ENCODE results near the gene KCNG2.

The KCNG2 gene

DNA sequence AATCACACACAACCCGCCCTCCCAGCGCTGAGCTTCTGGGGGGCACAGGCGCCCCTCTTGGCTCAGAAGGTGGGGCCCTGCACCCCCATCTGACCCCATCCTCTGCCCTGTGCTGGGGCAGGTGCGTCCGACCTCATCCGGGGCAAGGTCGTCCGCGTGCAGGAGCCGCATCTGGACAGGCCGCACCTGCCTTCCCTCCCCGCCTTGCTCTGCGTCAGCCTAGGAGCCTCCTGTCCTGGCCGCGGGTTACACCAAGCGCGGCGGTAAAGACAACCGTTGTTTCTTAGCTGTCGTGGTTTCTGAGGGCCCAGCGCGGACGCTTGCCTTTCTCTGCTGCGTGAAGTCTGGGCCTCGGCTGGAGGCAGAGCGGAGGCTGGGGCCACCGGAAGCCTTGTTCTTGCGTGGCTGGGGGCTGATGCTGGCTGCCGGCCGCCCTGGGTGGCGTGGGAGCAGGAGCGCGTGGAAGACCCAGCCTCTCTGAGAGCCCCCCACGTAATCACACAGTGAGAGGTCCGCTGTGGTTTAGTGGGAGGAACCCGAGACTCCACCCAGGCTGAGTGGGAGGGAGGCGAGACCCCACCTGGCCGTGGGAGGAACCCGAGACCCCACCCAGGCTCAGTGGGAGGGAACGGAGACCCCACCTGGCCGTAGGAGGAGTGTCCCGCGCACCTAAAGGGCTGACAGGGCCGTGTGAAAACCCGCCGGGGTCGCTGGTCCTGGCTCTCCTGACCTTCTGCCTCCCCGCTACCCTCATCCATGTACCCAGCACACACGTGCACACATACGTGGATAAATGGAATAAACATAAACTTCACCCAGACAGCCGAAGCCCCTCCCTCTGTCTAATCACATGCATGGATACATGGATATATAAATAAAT is 51.8 kb downstream of the KCNG2 start:
- no peak overlapping the region for H3K27ac ChIP-seq
- no peak for TF ChIP-seq CTCF (conservative IDR thresholded peaks at IDR 0.05)
- TF ChIP-seq ZFX (IDR thresholded peaks at IDR 0.05): no peak

- H3K27ac ChIP-seq: no peak overlapping the region
- TF ChIP-seq CTCF (conservative IDR thresholded peaks at IDR 0.05) (no peak), ZFX (IDR thresholded peaks at IDR 0.05) (no peak)
Observed at GRCh38 chr18:79850731-79851130, 53.0 kb downstream of the KCNG2 start.

DNA sequence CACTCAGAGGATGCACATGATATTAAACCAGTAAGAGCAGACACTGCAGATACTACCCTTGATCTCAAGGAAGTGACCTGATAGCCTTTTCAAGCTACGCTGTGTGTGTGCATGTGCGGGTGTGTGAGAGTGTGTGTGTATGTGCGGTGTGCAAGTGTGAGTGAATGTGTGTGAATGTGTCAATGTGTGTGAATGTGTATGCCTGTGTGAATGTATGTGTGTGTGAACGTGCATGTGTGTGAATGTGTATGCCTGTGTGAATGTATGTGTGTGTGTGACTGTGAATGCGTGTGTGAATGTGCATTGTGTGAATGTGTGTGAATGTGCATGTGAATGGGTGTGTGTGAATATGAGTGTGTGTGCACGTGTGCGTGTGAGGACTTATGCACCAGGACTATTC is 53.8 kb downstream of the KCNG2 start:
- TF ChIP-seq CTCF (conservative IDR thresholded peaks at IDR 0.05): no peak
- TF ChIP-seq ZFX (IDR thresholded peaks at IDR 0.05): no peak
- H3K27ac ChIP-seq: no peak overlapping the region

DNA sequence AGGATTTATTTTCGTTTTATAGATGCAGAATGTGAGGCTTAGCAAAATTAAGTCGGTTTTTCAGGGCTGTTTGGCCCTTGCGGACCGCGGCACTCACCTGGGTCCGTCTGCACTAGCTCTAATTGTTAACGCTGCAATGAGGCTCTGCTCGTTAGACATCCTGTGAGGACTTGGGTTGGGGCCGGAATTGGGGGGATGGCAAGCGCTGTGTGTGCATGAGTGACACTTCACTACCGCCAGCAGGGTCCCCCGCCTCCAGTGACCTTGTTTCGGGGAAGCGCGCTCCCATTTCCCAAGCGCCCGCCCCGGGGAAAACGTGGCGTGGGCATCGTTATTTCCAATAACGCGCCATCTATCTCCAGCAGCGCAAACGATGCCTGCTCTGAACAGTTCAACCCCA is 54.2 kb downstream of the KCNG2 start:
- no peak overlapping the region for H3K27ac ChIP-seq
- TF ChIP-seq ZFX (IDR thresholded peaks at IDR 0.05): no peak
- no peak for TF ChIP-seq CTCF (conservative IDR thresholded peaks at IDR 0.05)

DNA sequence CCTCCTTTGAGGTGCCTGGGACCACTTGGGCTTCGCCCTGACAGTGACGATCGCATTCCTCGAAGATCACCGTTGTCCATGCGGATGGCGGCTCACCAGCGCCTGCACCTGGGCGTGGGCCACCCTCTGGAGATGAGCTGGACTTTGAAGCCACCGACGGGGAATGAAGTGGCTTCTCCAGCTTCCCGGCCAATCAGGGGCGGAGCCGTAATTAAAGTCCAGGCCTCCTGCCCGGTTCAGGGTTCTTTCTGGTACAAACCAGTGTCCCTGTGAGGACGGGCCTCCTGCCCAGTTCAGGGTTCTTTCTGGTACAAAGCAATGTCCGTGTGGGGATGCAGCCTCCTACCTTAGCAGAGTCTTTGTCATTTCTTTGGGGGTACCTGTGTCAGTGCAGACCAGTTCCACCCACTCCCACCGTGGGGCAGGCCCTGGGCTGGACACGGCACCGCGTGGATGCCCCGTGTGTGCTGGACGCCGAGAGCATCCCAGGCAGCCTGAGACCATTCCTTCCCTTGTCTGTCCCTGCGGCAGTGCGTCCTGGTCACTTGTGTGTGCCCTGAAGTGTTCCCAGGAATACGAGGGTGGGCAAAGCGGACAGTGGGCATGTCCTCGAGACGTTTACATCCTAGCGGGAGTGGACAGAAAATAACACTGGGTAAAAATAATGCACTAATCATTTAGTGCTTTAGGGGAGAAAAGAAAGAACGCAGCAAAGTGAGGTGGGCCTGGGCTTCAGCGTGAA is 55.0 kb downstream of the KCNG2 start:
- no peak overlapping the region for H3K27ac ChIP-seq
- TF ChIP-seq ZFX (IDR thresholded peaks at IDR 0.05): no peak
- TF ChIP-seq CTCF (conservative IDR thresholded peaks at IDR 0.05): no peak

DNA sequence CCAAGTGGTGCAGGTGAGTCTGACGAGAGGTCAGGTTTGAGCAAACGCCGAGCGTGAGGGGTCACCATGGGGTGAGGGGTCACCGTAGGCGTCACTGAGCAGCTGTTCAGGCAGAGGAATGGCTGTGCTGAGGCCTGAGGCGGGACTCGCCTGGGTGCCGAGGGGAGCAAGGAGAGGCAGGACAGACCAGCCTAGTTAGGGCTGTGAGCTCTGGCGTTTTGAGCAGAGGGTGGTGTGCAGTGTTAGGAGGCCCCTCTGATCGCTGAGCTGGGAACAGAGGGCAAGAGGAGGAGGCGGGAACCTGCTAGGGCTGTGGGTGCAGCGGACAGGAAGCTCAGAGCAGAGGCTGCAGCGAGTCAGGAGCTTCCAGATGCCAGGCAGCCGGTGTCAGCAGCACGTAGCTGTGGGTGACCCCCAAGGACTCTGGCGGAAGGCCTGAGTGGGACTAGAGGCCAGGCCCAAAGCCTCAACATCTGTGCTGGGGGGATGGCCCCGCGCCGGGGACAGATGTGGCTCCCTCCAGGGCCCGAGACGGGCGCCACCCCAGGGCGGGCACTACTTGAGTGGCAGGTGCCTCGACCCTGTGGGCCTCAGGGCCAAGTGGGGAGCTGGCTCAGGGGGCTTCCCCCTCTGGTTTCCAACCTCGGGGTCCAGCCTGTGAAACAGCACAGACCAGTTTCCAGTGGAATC is 55.7 kb downstream of the KCNG2 start:
- no peak overlapping the region for H3K27ac ChIP-seq
- no peak for TF ChIP-seq ZFX (IDR thresholded peaks at IDR 0.05)
- no peak for TF ChIP-seq CTCF (conservative IDR thresholded peaks at IDR 0.05)

- TF ChIP-seq CTCF (conservative IDR thresholded peaks at IDR 0.05): no peak
- TF ChIP-seq ZFX (IDR thresholded peaks at IDR 0.05): no peak
- H3K27ac ChIP-seq: no peak overlapping the region
Observed at GRCh38 chr18:79853993-79854364, 56.2 kb downstream of the KCNG2 start.
